NCI-H2081 treated with DMSO at 0.1 percent for 48 hours (cell line): ENCODE data around the gene OXLD1.
"Not testable (repeated sequence)": the region's sequence is repeated elsewhere in the genome, so short reads cannot be mapped to it uniquely, and the experiment has no call there.

Experiments
- DNase-seq: peaks from one replicate; lab custom pipeline; 2025; lab: John Stamatoyannopoulos, UW

Gene OXLD1

DNA sequence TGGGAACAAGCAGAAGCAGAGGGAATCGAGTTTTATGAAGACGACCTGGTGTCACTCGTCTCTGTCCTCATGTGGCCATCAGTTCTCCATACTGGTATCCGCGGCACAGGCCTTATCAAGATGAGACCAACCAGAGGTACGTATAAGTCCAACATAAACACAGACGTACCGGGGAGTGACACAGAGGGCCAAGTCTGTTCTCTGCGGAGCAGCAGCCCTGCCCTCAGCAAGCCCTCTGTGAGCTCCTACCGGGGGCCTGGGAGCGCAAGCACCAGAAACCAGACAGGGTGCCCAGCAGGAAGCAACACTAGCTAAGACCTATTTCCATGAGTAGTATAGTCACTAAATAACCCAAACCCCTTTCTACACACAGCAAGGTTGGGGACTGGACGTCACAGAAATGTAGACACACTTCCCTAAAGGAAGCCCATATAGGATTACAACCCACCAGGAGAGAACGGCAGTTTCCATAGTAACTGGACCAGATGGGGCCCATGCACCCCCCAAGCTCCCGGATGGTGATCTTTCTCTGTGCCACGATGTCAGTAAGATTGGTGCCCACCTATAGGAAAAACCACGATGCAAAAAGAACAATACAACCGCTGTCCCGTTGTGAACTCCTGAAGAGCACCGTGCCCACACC lies 16.3 kb upstream of the OXLD1 start:
- DNase-seq: no peak

DNA sequence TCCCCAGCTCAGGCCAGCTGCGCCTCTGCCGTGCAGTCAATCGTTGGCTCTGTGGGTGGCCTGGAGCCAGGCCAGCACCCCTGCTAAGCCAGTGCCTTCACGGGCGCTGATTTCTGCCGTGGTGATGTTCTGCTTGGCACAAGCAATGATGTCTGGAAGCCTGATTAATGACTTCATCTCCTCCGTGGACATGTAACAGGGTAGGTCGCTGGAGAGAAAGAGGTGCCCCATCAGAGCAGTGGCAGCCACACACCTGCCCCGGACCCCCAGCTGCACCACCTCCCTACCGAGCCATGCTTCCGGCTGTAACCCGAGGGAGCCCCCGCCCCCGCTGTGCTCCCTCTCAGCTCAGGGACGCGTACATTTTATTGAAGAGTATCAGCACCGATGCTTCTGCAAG lies 15.3 kb upstream of the OXLD1 start:
- peak; percentile 89 for DNase-seq

DNA sequence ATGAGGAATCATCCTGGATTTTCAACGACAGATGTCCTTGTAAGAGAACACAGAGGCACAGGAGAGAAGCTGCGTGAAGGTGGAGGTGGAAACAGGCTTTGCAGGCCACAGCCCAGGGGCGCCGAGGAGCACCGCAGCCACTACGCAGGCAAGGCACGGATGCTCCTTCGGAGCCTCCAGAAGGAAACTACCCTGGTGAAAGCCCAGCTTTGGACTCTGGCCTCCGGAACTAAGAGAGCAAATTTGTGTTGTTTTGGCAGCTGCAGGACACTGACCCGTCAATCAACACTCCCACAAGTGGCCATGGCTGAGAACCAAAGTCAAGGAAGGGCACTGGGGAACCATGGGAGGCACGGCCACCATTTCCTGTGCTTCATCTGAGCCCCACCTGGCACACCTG lies 13.7 kb upstream of the OXLD1 start:
- DNase-seq: no peak

DNA sequence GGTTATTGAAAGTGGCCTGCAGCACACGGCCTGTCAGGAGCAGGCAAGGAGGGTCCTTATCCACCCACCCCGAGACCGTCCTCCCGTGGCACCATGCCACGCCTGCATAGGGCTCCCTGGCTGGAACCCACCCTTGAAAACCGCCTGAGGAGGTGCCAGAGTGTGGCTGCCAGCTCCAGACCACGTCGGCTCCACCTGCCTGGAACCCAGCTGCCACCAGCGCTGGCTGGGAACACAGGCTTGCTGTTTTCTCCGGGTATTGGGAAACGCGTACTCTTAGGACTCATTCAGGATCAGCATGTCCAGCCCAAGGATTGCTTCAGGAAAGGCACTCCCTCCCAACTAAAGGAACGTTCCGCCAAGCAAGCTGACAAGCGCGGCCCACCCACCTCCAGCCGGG lies 10.5 kb upstream of the OXLD1 start:
- DNase-seq: no peak

DNA sequence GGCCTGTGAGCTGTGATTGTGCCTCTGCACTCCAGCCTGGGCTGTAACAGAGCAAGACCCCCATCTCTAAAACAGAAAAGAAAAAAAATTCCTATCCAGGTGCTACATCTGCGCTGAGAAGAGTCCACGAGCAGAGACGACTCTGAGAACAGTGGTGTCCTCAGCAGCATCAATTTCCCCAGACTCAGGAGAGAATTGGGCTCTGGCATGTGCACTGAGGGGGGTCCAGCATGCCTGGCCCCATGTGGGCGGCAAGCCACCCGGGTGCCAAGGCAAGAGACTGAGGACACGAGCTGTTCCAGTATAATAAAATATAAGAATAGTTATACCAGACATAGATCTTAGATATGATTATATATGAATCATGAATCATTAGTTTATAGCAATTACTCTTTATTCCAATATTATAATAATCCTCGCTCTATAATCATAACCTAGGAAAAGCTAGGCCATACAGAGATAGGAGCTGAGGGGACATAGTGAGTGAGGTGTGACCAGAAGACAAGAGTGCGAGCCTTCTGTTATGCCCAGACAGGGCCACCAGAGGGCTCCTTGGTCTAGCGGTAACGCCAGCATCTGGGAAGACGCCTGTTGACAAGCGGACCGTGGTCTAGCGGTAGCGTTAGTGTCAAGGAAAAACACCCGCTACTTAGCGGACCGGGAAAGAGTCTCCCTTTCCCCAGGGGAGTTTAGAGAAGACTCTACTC lies 9.3 kb upstream of the OXLD1 start:
- DNase-seq: not testable (repeated sequence)

DNA sequence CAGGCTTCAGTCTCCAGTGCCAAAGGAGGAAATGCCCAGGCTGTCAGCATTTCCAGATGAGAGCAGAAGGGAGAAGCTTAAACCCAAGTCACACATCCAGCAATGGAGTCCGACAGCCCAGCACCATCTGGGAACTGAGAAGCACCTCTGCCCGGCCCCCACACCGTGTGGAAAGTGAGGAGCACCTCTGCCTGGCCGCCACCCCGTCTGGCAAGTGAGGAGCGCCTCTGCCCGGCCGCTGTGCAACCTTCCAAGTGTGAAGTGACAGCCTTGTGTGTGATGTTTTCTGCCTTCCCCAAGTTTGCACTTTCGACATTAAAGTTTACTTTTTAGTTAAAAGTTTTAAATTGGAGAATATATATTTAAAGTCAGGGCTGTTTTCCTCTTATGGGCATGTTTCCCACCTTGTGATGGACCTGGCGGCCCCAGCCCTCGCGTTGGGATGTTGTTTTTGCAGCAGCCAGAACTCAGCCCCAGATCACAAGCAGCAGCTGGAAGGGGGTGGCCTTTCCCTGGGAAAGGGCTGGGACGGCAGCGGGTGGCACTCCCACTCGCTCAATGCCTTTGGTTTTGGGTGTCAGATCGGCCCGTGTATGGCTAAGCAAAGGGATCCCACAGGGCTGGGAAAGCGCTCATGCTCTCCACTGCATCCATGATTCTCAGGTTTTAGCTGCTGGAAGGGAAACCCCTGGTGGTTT lies 7.3 kb upstream of the OXLD1 start:
- DNase-seq: no peak

DNA sequence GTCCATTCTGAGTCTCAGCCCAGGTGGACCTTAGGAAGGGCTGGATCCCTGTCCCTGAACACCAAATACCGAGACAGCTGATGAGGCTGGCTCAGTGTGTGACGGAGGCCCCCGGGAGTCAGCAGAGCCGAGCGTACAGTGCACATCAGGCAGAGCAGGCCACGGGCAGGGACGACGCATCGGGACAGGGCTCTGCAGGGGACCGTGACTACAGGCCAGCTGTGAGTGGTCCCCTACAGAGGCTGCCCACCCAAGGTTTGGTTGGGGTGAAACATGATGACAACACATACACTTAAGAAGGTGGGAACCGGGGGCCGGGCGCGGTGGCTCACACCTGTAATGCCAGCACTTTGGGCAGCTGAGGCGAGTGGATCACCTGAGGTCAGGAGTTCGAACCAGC lies 6.5 kb upstream of the OXLD1 start:
- DNase-seq: no peak

DNA sequence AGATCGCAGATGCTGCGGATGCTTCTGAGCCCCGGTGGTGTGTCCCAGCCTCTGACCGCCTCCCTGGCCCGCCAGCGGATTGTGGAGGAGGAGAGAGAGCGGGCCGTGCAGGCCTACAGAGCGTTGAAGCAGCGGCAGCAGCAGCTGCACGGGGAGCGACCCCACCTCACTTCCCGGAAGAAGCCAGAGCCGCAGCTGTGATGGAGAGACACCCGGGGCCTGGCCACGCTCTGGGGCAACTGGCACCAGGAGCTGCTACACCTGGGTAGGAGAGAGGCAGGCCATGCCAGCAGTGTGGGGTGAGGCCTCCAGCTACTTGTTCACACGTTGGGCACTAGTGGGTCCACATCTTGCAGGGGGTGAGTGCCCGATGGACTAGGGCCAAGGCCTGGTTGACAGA lies 6.1 kb upstream of the OXLD1 start:
- DNase-seq: no peak

DNA sequence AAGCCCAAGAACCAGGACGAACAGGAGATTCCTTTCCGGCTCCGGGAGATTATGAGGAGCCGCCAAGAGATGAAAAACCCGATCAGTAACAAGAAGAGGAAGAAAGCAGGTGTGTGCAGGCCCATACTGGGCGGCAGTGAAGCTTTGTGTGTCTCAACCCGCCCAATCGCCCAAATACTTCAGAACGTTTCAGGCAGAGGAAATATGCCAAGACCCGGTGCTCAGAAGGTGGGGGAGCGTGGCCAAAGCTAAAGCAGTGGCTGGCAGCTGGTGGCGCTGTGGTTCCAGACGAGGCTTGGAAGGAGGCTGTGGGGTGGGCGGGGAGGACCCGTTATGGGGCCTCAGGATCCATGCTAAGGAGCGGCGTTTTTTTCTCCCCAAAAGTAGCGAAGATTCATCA lies 1.3 kb upstream of the OXLD1 start:
- DNase-seq: no peak

DNA sequence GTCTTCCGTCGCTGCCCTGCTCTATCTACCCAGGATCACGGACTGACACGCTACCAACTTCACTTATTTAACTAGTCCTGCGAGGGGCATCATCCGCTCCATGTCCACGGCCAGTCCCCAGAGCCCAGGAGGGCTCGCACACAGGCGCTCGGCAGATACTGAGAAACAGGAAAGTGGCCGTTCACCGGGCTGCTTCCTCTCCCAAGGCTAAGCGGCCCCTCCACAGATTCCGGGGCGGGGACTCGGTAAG lies 388 bp downstream of the OXLD1 start:
- no peak for DNase-seq

DNA sequence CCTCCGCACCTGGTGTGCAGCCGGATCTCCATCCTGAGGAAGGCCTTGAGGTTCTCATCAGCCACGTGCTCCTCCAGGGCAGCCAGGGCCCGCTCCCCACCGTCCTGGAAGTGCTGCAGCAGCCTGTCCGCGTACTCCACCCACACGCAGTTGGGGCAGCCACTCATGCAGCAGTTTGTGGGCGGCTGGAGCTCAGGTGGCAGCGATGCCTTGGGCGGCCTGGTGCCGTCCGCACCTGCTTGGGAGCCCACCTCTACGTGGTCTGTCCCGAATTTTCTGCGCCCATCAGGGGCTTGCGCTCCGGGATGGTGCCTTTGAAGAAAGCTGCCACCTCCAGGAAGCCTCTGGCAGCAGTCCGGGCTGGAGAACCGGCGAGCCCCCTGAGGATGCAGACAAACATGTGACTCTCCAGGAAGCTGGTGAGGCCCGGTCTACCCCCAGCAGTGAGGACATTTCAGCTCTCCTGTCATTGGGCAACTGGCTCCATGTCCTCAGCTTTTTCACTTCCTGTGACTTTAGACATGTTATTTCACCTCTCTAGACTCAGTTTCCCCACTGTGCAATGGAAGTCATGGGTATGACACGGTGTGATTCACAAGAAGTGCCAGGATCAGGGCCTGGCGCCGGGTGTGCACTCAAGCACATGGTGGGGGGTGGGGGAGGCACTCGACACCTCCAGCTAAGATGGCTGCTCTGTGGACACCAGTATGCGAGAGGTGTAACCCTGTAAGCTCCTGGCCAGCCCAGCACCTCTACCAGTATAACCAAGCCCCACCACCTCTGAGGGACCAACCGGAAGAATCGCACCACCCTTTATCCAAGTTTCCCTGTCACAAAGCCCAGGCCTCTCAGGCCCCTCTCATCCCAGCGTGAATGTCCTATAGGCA lies 957 bp downstream of the OXLD1 start:
- DNase-seq: no peak

DNA sequence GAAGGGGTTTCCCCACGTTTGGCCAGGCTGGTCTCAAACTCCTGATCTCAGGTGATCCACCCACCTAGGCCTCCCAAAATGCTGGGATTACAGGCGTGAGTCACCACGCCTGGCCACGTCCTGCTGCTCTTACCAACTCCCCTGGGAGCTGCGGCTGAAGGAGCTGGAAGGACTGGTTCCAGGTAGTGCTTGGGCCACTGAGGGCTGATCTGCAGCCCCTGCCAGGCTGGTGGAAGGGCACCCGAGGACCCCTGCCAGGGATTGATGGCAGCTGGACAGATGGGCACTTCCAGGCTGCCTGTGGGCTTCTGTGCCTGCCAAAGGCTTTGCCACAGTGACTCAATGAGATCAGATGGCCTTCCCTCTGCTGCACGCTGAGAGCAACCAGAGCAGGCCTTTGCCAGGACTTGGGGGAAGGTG lies 2.3 kb downstream of the OXLD1 start:
- DNase-seq: no peak

DNA sequence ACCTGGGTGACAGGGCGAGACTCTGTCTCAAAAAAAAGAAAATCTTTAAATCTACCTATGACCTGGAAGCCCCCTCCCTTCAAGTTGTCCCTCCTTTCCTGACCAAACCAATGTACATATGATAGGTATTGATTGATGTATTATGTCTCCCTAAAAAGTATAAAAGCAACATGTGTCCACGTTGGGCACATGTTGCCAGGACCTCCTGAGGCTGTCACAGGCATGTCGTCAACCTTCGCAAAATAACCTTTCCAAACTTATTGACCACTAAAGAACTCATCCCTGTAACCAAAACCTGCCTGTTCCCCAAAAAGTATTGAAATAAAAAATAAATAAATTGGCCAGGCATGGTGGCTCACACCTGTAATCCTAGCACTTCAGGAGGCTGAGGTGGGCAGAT lies 4.4 kb downstream of the OXLD1 start:
- no peak for DNase-seq

DNA sequence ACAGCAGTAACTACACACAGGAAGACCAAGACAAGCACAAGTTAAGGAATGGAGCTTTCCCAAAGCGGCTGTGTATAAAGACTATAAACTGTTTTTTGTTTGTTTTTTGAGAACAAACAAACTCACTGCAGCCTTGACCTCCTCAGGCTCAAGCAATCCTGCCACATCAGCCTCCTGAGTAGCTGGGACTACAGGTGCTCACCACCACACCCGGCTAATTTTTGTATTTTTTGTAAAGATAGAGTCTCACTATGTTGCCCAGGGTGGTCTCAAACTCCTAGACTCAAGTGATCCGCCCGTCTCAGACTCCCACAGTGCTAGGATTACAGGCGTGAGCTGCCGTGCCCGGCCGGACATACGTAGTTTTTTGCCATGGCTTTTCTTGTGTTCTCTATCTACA lies 6.0 kb downstream of the OXLD1 start:
- no peak for DNase-seq

DNA sequence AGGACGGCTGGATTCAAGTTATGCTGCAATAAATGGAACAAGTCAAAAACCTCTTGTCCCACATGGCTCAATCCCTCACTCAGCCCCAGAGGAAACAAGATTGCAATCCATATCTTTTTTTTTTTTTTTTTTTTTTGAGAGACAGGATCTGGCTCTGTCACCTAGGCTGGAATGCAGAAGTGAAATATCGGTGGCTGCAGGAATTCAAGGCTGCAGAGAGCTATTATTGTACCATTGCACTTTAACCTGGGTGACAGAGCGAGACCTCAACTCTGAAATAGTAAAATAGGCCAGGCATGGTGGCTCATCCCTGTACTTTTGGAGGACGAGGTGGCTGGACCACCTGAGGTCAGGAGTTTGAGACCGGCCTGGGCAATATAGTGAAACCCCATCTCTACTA lies 7.4 kb downstream of the OXLD1 start:
- no peak for DNase-seq

DNA sequence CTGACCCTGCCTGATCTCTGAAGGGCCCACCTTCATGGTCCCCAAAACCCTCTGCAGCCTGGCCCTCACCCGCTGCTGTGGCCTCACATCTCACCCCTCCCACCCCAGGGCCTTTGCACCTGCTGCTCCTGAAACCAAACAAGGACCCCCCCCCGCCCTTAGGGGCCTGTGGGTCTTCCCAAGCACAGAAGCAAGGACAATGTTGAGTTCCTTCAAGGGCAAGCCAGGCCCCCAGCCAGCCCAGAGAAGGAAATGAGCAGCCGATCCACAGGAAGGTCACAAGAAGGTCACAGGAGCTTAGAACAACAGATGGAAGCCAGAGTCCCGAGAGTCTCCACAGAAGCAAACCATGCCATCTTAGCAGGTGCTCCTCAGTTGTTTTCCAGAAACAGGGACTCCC lies 9.6 kb downstream of the OXLD1 start:
- DNase-seq: no peak

DNA sequence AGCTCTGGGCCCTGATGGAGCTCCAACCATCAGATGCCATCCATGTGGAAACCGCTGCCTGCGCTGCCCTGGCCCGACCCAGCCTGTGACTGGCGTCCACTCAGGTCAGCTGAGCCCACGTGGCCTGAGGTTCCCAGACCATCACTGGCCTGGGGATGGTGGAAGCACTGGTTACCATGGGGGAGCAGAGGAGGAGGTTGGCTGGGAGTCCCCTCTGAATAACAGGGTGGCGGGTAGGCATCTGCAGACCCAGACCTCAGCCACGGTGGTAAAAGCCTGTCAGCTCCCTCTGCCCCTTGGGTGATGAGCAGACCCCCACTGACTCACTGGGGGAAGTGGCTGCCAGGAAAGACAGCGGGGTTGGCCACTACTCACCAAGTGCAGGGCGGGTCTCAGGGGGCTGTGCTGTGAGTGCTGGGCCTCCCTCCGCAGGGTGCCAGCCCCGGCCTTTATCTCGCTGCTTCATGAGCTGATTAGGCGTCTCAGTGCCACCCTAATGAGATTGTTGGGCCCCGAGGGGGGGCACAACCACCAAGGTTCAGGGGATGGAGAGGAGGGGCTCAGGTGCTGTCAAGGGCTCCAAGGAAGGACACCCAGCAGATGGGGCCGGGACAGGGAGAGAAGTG lies 10.2 kb downstream of the OXLD1 start, which contains the start of gene PDE6G:
PDE6G (minus strand) TSS at position 425 of the 626 bp plus-strand sequence. CDS start 3,237 bp downstream, outside the sequence.
- no peak for DNase-seq

DNA sequence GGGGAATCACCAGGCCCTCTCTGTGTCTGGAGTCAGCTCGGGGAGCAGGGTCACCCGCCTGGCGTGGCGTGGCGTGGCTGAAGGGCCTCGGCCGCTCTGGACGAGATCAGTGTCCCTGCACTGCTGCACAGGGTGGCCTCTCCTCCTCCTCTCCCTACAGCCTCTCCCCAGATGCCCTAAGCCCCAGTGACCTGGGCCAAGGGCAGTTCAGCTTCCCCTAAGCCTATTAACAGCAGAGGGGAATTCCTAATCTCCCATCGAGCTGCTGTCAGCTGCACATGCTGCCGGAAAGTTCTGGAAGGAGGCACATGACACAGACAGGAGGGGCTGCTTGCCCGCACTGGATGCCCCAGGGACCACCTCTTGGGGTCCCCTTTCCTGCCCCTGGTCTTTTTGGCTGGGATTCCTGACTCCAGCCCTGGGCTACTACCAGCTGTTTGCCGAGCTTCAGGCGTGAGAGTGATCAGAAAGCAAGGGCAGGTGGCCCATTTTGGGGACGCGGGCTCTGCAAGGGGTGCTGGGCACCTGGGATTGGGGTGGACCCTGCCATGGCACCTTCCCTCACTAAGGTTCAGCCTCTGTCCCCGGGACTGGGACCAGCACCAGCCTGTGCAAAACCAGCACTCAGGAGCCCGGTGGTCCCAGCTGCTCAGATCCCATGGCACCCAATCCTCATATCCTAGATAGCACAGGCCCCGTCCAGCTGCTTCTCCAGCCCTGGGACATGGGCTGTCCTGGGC lies 10.9 kb downstream of the OXLD1 start:
- DNase-seq: no peak

DNA sequence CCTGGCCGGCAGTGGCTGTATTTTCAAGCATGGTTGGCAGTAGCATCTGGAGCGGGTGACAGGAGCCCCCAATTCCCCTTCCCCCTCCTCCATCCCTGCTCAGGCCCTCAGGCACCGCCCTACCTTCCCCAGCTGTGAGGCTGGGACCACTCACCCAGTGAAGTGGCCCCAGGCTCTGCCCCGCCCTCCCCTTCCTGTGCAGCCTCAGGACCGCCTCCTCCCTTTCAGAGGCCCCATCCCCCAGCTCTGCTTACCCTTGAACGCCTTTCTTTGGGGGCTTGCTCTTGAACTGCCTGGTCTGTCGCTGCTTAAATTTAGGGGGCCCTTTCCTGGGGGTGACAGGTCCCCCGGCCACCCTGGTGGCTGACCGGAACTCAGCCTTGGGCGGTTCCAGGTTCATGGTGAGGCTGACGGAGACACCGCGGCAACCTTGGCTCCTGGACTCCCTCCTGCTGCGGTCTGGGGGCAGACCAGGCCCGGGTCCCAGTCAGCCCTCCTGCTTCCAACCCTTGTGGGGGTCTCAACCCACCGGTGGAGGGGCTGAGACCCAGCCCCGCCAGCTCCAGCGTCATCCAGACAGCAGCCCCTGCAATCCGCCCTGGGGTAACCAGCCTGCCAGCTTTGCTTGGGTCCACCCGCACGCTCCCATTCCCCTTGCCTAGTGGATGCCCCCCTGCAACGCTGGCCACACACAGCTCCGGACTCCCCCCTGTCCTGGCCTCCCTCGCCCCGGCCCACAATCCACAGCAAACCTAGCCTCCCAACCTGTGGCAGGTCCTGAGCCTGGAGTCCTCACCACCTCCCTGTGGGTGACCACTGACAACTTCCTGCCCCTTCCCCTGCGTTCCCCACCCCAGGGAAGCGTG lies 13.3 kb downstream of the OXLD1 start:
- no peak for DNase-seq

DNA sequence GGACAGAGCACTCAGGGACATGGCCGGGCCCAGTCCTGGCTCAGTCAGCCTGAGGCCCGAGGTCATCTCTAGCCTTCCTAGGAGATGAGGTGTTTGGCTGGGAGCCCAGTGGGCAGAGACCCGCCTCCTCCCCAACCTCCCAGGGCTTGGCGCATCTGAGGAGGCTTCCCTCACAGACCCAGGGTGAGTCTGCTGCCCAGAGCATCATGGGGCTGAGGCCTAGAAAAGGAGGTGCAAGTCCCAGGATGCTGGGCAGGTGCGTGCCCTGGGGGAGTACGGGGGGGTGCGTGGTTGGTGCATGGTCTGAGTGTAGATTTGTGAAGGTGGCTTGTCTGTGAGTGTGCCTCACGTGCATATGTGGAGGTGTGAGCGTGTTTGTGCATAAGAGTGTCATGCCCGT lies 14.7 kb downstream of the OXLD1 start:
- no peak for DNase-seq
